Colonic mucosa (tissue), 4 donors: ENCODE results near the gene FAM117A. TPM values are rescaled to one million over a fixed set of nuclear protein-coding genes. Genes with fewer than 3 reads are reported as not detected.
A peak's percentile ranks its signal among the peaks of the same experiment; 100 is the strongest.

Experiments
- DNase-seq: peaks from one replicate; pipeline ENCODE4 v3.0.0-alpha.2; 2020
- H3K27ac ChIP-seq: fragments of 200-600 bp; one replicate; pipeline ENCODE4 v1.8.0; 2021
- H3K27me3 ChIP-seq: fragments of 200-600 bp; one replicate; pipeline ENCODE4 v1.8.0; 2021
- H3K36me3 ChIP-seq: fragments of 200-600 bp; one replicate; pipeline ENCODE4 v1.8.0; 2021
- H3K4me1 ChIP-seq: fragments of 200-600 bp; one replicate; pipeline ENCODE4 v1.8.0; 2021; ENCODE audit warnings: mild to moderate bottlenecking
- H3K4me3 ChIP-seq: fragments of 200-600 bp; one replicate; pipeline ENCODE4 v1.8.0; 2021
- H3K9ac ChIP-seq, 2 donors: one replicate each; pipeline ENCODE4 v1.7.0; 2013; ENCODE audit warnings: control low read depth in 2 of 2, low read depth in 2 of 2, low read length in 2 of 2
- H3K9me3 ChIP-seq: fragments of 200-600 bp; one replicate; pipeline ENCODE4 v1.8.0; 2021
- intact Hi-C: fragments of 100-400 bp; cut with DNase I; formaldehyde crosslinking; loops from one replicate; pipeline ENCODE4 v1.14.1; 2022
- total RNA-seq, 2 donors: library from RNA; stranded (reverse); fragmentation: NEBNext Ultra II Directional in 1 of 2; extraction: Animal tissue kit (Norgen Biotek cat#: 25700) in 1 of 2; gene quantifications; one replicate each; pipeline ENCODE4 v1.2.1, GENCODE V29; 2021
- TF ChIP-seq, protein P1 (sequence below): fragments of 200-600 bp; IDR thresholded peaks from one replicate; pipeline ENCODE4 v1.8.0; 2022; ENCODE audit warnings: antibody characterized with exemption, mild to moderate bottlenecking
- donor health status: healthy.
- donor health status: DM: no; HTN: no; CAD: no.
- donor health status: DM: no; HTN: no; CAD: no.

The FAM117A gene
- total RNA-seq, 2 donors from 2014 or later, result 6.3 to 7.9 TPM

DNA sequence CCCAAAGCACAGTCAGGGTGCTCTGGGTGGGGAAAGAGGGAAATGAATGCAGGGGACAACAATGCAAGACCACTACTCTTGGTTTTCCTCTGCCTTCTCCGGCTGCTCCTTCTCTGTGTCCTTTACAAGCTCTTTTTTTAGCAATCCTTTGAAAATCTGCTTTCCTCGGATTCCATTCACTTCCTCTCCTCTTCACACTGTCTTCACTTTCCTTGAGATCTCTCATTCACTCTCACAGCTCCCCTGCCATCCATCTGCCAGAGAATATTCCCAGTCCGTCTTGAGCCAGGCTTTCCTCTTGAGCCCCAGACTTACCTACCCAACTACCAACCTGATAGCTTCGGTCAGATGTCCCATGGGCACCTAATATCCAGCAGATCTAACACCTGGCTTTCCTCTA is 75.1 kb downstream of the FAM117A start:
- H3K4me1 ChIP-seq, result no peaks in the 10 kb centered on the region
- no peak overlapping the region for H3K9ac ChIP-seq
- H3K27me3 ChIP-seq, result no peaks in the 10 kb centered on the region
- intact Hi-C loops, result no loop called here
- no peak overlapping the region for H3K4me3 ChIP-seq
- no peaks in the 10 kb centered on the region for H3K36me3 ChIP-seq
- no peaks in the 10 kb centered on the region for H3K9me3 ChIP-seq
- H3K27ac ChIP-seq, result no peak overlapping the region
- TF ChIP-seq, protein P1, sequence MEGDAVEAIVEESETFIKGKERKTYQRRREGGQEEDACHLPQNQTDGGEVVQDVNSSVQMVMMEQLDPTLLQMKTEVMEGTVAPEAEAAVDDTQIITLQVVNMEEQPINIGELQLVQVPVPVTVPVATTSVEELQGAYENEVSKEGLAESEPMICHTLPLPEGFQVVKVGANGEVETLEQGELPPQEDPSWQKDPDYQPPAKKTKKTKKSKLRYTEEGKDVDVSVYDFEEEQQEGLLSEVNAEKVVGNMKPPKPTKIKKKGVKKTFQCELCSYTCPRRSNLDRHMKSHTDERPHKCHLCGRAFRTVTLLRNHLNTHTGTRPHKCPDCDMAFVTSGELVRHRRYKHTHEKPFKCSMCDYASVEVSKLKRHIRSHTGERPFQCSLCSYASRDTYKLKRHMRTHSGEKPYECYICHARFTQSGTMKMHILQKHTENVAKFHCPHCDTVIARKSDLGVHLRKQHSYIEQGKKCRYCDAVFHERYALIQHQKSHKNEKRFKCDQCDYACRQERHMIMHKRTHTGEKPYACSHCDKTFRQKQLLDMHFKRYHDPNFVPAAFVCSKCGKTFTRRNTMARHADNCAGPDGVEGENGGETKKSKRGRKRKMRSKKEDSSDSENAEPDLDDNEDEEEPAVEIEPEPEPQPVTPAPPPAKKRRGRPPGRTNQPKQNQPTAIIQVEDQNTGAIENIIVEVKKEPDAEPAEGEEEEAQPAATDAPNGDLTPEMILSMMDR, result no peak
- DNase-seq, result no peak

DNA sequence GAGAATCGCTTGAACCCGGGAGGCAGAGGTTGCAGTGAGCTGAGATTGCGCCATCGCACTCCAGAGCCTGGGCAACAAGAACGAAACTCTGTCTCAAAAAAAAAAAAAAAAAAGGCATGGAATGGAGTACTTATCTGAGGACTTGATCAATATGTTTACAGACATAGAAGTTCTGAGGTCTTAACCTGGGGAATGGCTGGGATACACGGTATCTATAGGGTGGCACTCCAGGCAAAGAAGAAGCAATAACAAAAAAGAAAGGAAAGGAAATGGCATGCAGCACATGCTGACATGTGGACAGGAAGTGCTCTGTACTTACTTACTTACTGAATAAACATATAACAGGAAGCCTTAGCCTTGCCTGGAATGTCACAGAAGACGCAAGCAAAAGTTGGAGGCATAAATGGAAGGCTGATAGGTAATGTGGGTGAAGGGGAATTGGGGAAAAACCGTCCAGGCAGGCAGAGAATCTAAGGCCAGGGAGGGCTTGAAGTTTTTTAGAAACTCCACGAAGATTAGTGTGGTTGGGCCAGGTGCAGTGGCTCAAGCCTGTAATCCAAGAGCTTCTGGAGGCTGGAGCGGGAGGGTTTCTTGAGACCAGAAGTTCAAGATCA is 75.9 kb downstream of the FAM117A start:
- Histone ChIP-seq H3K4me3 (no peak overlapping the region), H3K9me3 (no peaks in the 10 kb centered on the region), H3K4me1 (no peaks in the 10 kb centered on the region), H3K36me3 (no peaks in the 10 kb centered on the region), H3K27ac (peak overlapping the region; percentile 44), H3K9ac (peak overlapping the region in 1 of 2 donors; percentile 35), H3K27me3 (no peaks in the 10 kb centered on the region)
- TF ChIP-seq, protein P1, result no peak
- no peak for DNase-seq
- intact Hi-C loops, result no loop called here

DNA sequence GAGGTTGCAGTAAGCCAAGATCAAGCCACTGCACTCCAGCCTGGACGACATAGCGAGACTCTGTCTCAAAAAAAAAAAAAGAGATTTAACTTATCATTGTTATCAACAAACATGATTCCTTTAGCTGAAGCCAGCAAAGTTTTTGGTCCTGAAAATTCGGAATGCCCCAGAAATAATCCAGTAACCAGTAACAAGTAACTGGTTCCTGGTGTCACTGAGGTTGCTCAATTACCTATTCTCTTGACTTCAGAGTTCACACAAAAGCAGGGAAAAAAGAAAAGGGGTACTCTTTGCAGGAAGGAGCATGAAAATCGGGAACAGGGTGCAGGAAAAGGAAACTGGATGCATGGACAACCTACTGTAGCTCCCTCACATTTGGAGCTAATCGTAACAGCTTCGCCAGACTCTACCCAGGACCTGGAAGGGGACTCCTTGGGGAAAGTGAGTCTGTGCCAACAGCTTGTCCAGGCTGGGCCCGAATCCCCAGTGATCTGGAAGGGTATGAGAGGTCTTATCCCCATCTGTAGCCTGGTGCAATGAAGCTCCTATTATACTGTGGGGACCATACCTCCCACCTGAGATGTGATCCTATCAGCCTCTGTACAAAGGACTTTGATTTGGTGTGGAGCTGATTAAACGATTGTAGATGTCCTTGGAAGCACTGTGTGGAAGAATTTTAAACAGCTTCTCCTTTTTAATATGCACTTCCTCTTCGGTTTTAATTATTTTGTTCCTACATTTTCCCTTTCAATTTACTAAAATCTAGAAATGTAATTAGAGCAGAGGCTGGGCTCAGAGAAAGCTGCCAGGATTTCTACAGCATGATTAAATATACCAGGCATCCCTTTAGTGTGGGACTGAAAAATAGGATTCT is 82.6 kb downstream of the FAM117A start:
- DNase-seq, result no peak
- Histone ChIP-seq H3K4me3 (no peak overlapping the region), H3K9me3 (no peaks in the 10 kb centered on the region), H3K27me3 (no peaks in the 10 kb centered on the region), H3K4me1 (peaks cover 6% of the 10 kb centered on the region), H3K27ac (no peak overlapping the region), H3K9ac (no peak overlapping the region), H3K36me3 (no peaks in the 10 kb centered on the region)
- TF ChIP-seq, protein P1, result no peak
- intact Hi-C loops, result no loop called here

DNA sequence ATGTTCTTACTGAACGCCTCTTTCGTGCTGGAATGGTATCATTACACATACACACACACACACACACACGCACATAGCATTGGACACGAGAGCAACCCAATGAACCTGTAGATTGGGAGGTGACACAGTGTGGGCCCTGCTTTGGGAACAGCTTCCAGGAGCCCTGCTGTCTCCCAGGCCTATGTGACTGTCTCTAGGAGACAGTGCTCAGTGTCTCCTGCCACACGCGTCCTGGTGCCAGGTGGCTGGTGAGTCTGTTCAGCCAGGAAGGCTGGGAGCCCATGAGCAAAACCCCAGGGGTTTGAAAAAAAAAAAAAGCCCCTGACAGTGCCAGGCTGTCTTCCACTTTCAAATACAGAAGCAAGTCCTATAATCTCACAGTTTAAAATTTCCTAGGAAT is 83.6 kb downstream of the FAM117A start:
- intact Hi-C loops, result no loop called here
- H3K9me3 ChIP-seq, result no peaks in the 10 kb centered on the region
- no peak overlapping the region for H3K27ac ChIP-seq
- no peak for DNase-seq
- no peak overlapping the region for H3K4me3 ChIP-seq
- peaks cover 12% of the 10 kb centered on the region for H3K4me1 ChIP-seq
- no peaks in the 10 kb centered on the region for H3K36me3 ChIP-seq
- H3K9ac ChIP-seq, result no peak overlapping the region
- no peaks in the 10 kb centered on the region for H3K27me3 ChIP-seq
- TF ChIP-seq, protein P1, result no peak

DNA sequence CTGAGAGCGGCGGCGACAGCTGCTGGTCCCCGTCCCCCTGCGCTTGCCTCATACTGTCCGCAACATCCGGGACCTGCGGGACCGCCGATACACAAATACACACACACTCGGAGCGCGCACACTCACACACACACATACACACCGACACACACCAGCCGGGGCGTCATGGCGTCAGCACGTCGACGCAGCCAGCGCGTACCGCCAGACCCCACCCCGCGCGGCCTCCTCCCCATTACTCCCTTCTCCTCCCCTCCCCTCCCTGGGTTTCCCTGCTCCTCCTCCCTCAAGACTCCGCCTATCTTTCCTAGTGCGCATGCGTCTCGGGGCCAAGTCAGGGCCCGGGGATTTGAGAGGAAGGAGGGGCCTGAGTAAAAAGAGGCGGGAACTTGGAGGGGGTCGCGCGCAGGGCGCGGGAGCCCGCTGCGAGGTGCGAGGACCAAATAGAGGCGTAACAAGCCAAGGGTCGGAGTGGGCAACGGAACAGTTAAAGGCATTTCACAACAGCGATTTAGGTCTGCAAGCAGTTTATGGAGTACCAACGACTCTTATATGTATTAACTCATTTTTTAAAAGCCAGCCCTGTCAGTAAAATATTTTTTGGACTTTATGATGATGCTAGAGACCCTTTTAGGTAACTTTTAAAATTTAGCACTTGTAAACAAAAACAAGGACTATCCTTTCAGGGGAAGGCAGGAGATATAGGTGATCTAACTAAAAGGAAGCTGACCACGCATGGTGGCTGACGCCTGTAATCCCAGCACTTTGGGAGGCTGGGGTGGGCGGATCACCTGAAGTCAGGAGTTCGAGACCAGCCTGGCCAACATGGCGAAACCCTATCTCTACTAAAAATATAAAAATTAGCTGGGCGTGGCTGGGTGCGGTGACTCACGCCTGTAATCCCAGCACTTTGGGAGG is 85.7 kb downstream of the FAM117A start, which contains the start of gene SPOP:
SPOP (minus strand) TSS at position 165 of the 915 bp plus-strand sequence. CDS start 55,287 bp downstream, outside the sequence.
- Histone ChIP-seq H3K27me3 (no peaks in the 10 kb centered on the region), H3K27ac (peak within 1 kb of the TSS; percentile 97), H3K4me1 (peaks cover 17% of the 10 kb centered on the region), H3K9ac (peak within 1 kb of the TSS; percentile 89 to 92), H3K36me3 (no peaks in the 10 kb centered on the region), H3K4me3 (peak within 1 kb of the TSS; percentile 59), H3K9me3 (no peaks in the 10 kb centered on the region)
- TF ChIP-seq, protein P1, result no peak
- intact Hi-C loops, result no loop called here
- peak; percentile 99 for DNase-seq
